ENCODE data around the gene SEZ6. TPM values are rescaled to one million over a fixed set of nuclear protein-coding genes. Genes with fewer than 3 reads are reported as not detected.

Gene SEZ6
- total RNA-seq, 1 donor from 2014 or later = 0.72 TPM

DNA sequence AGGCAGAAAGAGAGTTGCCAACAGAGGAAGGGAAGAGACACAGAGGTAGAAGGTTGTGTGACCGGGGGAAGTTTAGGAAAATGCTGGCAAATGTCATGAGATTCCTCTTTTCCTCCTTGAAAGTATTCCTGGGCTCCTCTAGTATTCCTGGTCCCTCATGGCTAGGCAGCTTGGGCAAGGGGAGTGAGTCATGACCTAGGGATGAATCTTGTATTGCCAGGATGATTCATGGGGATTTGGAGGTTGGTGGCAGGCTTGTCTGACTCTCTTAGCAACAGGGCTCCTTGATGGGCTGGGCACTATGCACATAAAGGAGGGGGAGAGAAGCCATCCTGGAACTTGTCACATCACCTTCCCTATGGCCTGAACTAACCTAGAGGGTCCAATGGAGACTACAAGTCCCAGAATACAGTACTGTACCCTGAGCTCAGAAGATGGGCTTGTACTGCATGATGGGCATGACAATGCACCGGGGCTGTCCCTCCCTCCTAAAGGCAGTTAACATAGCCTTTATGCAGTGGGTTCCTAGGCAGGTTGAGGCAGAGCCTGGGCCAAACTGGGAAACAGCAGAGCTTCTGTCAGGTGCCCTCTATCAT lies 2.1 kb upstream of the SEZ6 start:
- no peak for DNase-seq (ENCODE audit: low read depth, low spot score)
- no peak overlapping the region for H3K4me3 Mint-ChIP-seq
- H3K27ac Mint-ChIP-seq (ENCODE audit: unreplicated experiment) = no peak overlapping the region
- peaks cover 4% of the 10 kb centered on the region for H3K4me1 Mint-ChIP-seq
- H3K27me3 Mint-ChIP-seq (ENCODE audit: low read depth) = peaks cover 75% of the 10 kb centered on the region
- no peaks in the 10 kb centered on the region for H3K9me3 Mint-ChIP-seq
- no peak for TF ChIP-seq CTCF (conservative IDR thresholded peaks at IDR 0.05)
- no peaks in the 10 kb centered on the region for H3K36me3 Mint-ChIP-seq (ENCODE audit: low read depth)

DNA sequence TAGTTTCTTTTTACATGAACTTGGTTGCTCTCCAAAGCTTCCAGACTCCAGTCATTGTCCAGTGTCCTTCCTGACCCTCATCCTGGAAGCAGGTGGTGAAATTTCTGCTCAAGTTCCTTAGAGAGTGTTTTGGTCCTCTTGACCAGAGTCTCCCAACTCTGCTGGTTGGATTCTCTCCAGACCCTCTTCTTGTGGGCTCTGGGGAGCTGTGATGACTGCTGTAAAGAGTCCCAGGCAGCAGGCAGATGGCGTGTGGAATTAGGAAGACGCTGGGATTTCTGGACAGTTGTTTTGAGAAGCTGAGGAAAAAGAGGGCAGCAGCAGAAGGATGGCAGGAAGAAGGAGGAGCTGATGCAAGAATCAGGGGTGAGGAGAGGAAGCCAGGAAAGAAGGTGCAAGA lies 1.6 kb upstream of the SEZ6 start:
- no peaks in the 10 kb centered on the region for H3K9me3 Mint-ChIP-seq
- DNase-seq (ENCODE audit: low read depth, low spot score) = no peak
- no peak overlapping the region for H3K4me3 Mint-ChIP-seq
- peaks cover 4% of the 10 kb centered on the region for H3K4me1 Mint-ChIP-seq
- peaks cover 80% of the 10 kb centered on the region for H3K27me3 Mint-ChIP-seq (ENCODE audit: low read depth)
- TF ChIP-seq CTCF (conservative IDR thresholded peaks at IDR 0.05) = no peak
- H3K27ac Mint-ChIP-seq (ENCODE audit: unreplicated experiment) = no peak overlapping the region
- no peaks in the 10 kb centered on the region for H3K36me3 Mint-ChIP-seq (ENCODE audit: low read depth)

GRCh38 chr17:29004081-29004692 lies 1.6 kb downstream of the SEZ6 start:
- TF ChIP-seq CTCF (conservative IDR thresholded peaks at IDR 0.05) = no peak
- H3K4me1 Mint-ChIP-seq = peaks cover 4% of the 10 kb centered on the region
- no peak for DNase-seq (ENCODE audit: low read depth, low spot score)

DNA sequence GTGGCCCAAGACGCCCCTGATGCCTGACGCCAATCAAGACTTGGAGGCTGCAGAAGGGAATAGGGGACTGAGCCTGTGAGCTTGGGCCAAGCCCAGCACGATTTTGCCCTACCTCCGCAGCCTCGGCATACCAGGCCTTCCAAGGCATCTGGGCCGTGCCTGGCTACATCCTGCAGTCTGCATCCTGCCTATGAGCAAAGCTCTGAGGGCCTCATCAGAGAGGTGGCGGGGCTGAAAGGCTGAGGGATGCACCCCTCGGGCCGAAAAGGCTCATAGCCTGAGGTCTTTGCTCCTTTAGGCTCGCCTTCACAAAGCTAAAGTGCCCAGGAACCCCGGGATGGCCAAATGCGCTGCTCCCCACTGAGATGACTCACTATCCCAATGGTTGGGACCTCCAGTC lies 2.5 kb downstream of the SEZ6 start:
- Mint-ChIP-seq H3K4me3 (no peak overlapping the region), H3K9me3 (no peaks in the 10 kb centered on the region)

More at GRCh38 chr17:29004081-29004692, 1.6 kb downstream of the SEZ6 start:
- no peak overlapping the region for H3K27ac Mint-ChIP-seq (ENCODE audit: unreplicated experiment)
- no peak overlapping the region for H3K4me3 Mint-ChIP-seq
- no peaks in the 10 kb centered on the region for H3K9me3 Mint-ChIP-seq
- peaks cover 82% of the 10 kb centered on the region for H3K27me3 Mint-ChIP-seq (ENCODE audit: low read depth)
- no peaks in the 10 kb centered on the region for H3K36me3 Mint-ChIP-seq (ENCODE audit: low read depth)

DNA sequence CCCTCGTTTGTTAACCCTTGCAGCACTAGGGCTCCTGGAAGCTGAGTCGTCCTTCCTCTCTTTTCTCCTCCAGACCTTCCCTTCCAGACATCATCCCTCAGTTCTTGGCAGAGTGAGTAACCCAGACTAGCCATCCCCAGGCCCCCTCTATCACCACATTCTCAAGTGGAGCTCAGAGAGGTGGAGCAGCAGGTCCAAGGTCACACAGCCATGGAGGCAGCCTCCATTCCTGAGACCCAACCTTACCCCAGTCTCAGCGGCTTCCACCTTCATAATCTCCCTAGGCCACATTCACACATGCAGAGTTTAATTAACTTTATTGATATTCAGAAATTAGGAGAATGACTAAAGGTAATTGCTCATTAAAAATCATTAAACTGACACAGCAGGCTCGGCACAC lies 3.0 kb downstream of the SEZ6 start:
- Mint-ChIP-seq H3K27me3 (ENCODE audit: low read depth) (peaks cover 77% of the 10 kb centered on the region), H3K4me1 (peaks cover 4% of the 10 kb centered on the region)

More for the DNA sequence above, 2.5 kb downstream of the SEZ6 start:
- Mint-ChIP-seq H3K27me3 (ENCODE audit: low read depth) (peaks cover 82% of the 10 kb centered on the region), H3K36me3 (ENCODE audit: low read depth) (no peaks in the 10 kb centered on the region), H3K4me1 (peaks cover 4% of the 10 kb centered on the region), H3K27ac (ENCODE audit: unreplicated experiment) (no peak overlapping the region)
- no peak for DNase-seq (ENCODE audit: low read depth, low spot score)
- no peak for TF ChIP-seq CTCF (conservative IDR thresholded peaks at IDR 0.05)

More for the DNA sequence above, 3.0 kb downstream of the SEZ6 start:
- H3K27ac Mint-ChIP-seq (ENCODE audit: unreplicated experiment) = no peak overlapping the region
- no peak overlapping the region for H3K4me3 Mint-ChIP-seq
- H3K36me3 Mint-ChIP-seq (ENCODE audit: low read depth) = no peaks in the 10 kb centered on the region
- no peak for TF ChIP-seq CTCF (conservative IDR thresholded peaks at IDR 0.05)
- no peak for DNase-seq (ENCODE audit: low read depth, low spot score)
- H3K9me3 Mint-ChIP-seq = no peaks in the 10 kb centered on the region

Measured in neural crest cell (in vitro differentiated cells).